RPMI7951 (cell line): ENCODE results near the gene SPNS1. TPM values are rescaled to one million over a fixed set of nuclear protein-coding genes. Genes with fewer than 3 reads are reported as not detected.
A peak's percentile ranks its signal among the peaks of the same experiment; 100 is the strongest.
"Not testable (repeated sequence)": the region's sequence is repeated elsewhere in the genome, so short reads cannot be mapped to it uniquely, and the experiment has no call there.

ENCODE experiments used
- DNase-seq: peaks from one replicate; pipeline ENCODE4 v3.0.0-alpha.2; 2012; ENCODE audit warnings: low read depth
- total RNA-seq: library from RNA; depleted of rRNA; stranded (reverse); fragments of >200 nt; shearing (Covaris generic); gene quantifications from 2 replicates; pipeline ENCODE4 v1.2.3, GENCODE V29; 2014; rRNA removed

Gene SPNS1
- total RNA-seq, result 23.2 and 24.9 TPM in 2 replicates

GRCh38 chr16:28974437-28975157 is at the start of gene SPNS1:
SPNS1 (plus strand) TSS chr16:28974778; CDS start chr16:28975152, 374 bp downstream.
- DNase-seq, result peak; percentile 94

GRCh38 chr16:28925386-28926228 is 49.0 kb upstream of the SPNS1 start:
- peak; percentile 83 for DNase-seq

GRCh38 chr16:28926284-28926683 is 48.3 kb upstream of the SPNS1 start:
- DNase-seq, result not testable (repeated sequence)

GRCh38 chr16:28927815-28928214 is 46.8 kb upstream of the SPNS1 start:
- DNase-seq, result no peak

- no peak for DNase-seq
Measured at GRCh38 chr16:28930203-28930602, 44.4 kb upstream of the SPNS1 start.

GRCh38 chr16:28930652-28931051 is 43.9 kb upstream of the SPNS1 start:
- DNase-seq, result no peak

GRCh38 chr16:28931801-28932225 is 42.8 kb upstream of the SPNS1 start, which contains the start of gene CD19:
CD19 (plus strand) TSS chr16:28931971; CDS start chr16:28932001, 30 bp downstream.
- DNase-seq, result no peak

- no peak for DNase-seq
Measured at GRCh38 chr16:28932339-28933141, 42.0 kb upstream of the SPNS1 start.

- no peak for DNase-seq
Measured at GRCh38 chr16:28933171-28933570, 41.4 kb upstream of the SPNS1 start.

- peak; percentile 22 for DNase-seq
Measured at GRCh38 chr16:28935346-28935745, 39.2 kb upstream of the SPNS1 start.

GRCh38 chr16:28935924-28936783 is 38.4 kb upstream of the SPNS1 start:
- peak; percentile 42 for DNase-seq

- no peak for DNase-seq
Measured at GRCh38 chr16:28936784-28937155, 37.8 kb upstream of the SPNS1 start.

GRCh38 chr16:28937222-28937876 is 37.2 kb upstream of the SPNS1 start:
- no peak for DNase-seq

- DNase-seq, result no peak
Measured at GRCh38 chr16:28938721-28939120, 35.9 kb upstream of the SPNS1 start.

GRCh38 chr16:28939825-28940224 is 34.8 kb upstream of the SPNS1 start:
- DNase-seq, result not testable (repeated sequence)

- DNase-seq, result no peak
Measured at GRCh38 chr16:28943281-28943680, 31.3 kb upstream of the SPNS1 start.

- no peak for DNase-seq
Measured at GRCh38 chr16:28946681-28947080, 27.9 kb upstream of the SPNS1 start.

- DNase-seq, result peak; percentile 99
Measured at GRCh38 chr16:28950648-28951409, 23.7 kb upstream of the SPNS1 start, which contains the start of gene NFATC2IP. NFATC2IP (plus strand) TSS chr16:28950937; CDS start chr16:28951012, 75 bp downstream.

- peak; percentile 11 for DNase-seq
Measured at GRCh38 chr16:28951410-28951943, 23.1 kb upstream of the SPNS1 start.
